K562 (cell line): ENCODE results near the gene SEPTIN8. TPM values are rescaled to one million over a fixed set of nuclear protein-coding genes. Genes with fewer than 3 reads are reported as not detected.

Source experiments
- FOXJ3 ChIP-seq: sonication (generic); formaldehyde crosslinking; IDR thresholded peaks from 2 replicates; pipeline ENCODE4 v1.4.0; 2020; ENCODE audit warnings: mild to moderate bottlenecking, missing genetic modification reagents
- PHF20 ChIP-seq: fragments of 450-650 bp; IDR thresholded peaks from 2 replicates; pipeline ENCODE4 v1.6.1; 2018; ENCODE audit not compliant: partially characterized antibody
- PTTG1 ChIP-seq: fragments of 450-650 bp; IDR thresholded peaks from 2 replicates; pipeline ENCODE4 v1.6.1; 2016; ENCODE audit warnings: low read depth, mild to moderate bottlenecking, missing genetic modification characterization, missing compliant biosample characterization
- SRSF1 ChIP-seq: fragments of 200-400 bp; formaldehyde crosslinking; IDR thresholded peaks from 2 replicates; pipeline ENCODE4 v1.6.1; 2017; ENCODE audit warnings: mild to moderate bottlenecking, low read depth, low read length, moderate library complexity
- TAF15 ChIP-seq: fragments of 200-400 bp; formaldehyde crosslinking; IDR thresholded peaks from 2 replicates; pipeline ENCODE4 v1.6.1; 2017; ENCODE audit warnings: mild to moderate bottlenecking, low read depth, low read length, moderate library complexity
- ZNF507 ChIP-seq: conservative IDR thresholded peaks from 2 replicates; pipeline ENCODE4 v1.6.1; 2017; ENCODE audit warnings: missing genetic modification characterization, missing compliant biosample characterization
- ZNF668 ChIP-seq: fragments of 250-450 bp; sonication (Bioruptor Pico); IDR thresholded peaks from 2 replicates; pipeline ENCODE4 v1.8.0; 2022; ENCODE audit warnings: mild to moderate bottlenecking, inconsistent platforms
- polyA plus RNA-seq, 8 experiments: library from polyadenylated mRNA; depleted of rRNA in 4 of 8; stranded (reverse) in 5 of 8; unstranded in 3 of 8; fragments of >200 nt; fragmentation: Nextera tagmentation in 2 of 8; fragmentation: Illumina TruSeq in 1 of 8; extraction: Ambion mirVana in 2 of 8; extraction: Trizol in 1 of 8; gene quantifications; 2 replicates each; pipeline versions ENCODE4 v1.2.1 to v1.2.3, GENCODE V29; 2011 to 2014; ENCODE audit warnings: inconsistent platforms in 1 of 8, missing spikeins in 1 of 8
- total RNA-seq, 7 experiments: library from RNA; depleted of rRNA in 6 of 7; stranded (reverse); fragments of >200 nt in 6 of 7; fragmentation: Illumina TruSeq in 2 of 7; extraction: Trizol in 2 of 7; gene quantifications; 2 replicates each; pipeline versions ENCODE4 v1.2.1 to v1.2.3, GENCODE V29; 2011 to 2021; ENCODE audit warnings: low replicate concordance in 1 of 7
- TF ChIP-seq, protein P1 (sequence below), 2 experiments: fragments of 450-650 bp; formaldehyde crosslinking in 1 of 2; IDR thresholded peaks; 2 replicates each; pipeline versions ENCODE4 v1.4.0 to v1.6.1; 2014 to 2020; ENCODE audit warnings: mild to moderate bottlenecking in 2 of 2, borderline replicate concordance in 1 of 2, low read depth in 1 of 2
- TF ChIP-seq, protein P2 (sequence below): sonication (generic); formaldehyde crosslinking; IDR thresholded peaks from 2 replicates; pipeline ENCODE4 v1.8.0; 2022; ENCODE audit warnings: mild to moderate bottlenecking, missing genetic modification reagents
- TF ChIP-seq, protein P3 (sequence below): sonication (generic); formaldehyde crosslinking; IDR thresholded peaks from 2 replicates; pipeline ENCODE4 v1.8.0; 2022; ENCODE audit warnings: mild to moderate bottlenecking, low read depth, missing genetic modification reagents
- TF ChIP-seq, protein P4 (sequence below), 3 experiments: IDR thresholded peaks in 2 of 3; conservative IDR thresholded peaks in 1 of 3; 2 replicates each; pipeline ENCODE4 v1.5.1; 2011 to 2012; ENCODE audit warnings: low read length in 3 of 3, mild to moderate bottlenecking in 3 of 3, control low read depth in 2 of 3, improper control_type of control experiment in 1 of 3, inconsistent platforms in 1 of 3, low read depth in 1 of 3, mixed read lengths in 1 of 3, moderate library complexity in 1 of 3; ENCODE audit not compliant: insufficient read depth in 2 of 3

SEPTIN8 gene
- total and polyA plus RNA-seq, 9 of the 15 experiments (the other 6 are each of a cell fraction or from before 2014, with no cell fraction given): 19.3 to 142 (median 101) TPM

DNA sequence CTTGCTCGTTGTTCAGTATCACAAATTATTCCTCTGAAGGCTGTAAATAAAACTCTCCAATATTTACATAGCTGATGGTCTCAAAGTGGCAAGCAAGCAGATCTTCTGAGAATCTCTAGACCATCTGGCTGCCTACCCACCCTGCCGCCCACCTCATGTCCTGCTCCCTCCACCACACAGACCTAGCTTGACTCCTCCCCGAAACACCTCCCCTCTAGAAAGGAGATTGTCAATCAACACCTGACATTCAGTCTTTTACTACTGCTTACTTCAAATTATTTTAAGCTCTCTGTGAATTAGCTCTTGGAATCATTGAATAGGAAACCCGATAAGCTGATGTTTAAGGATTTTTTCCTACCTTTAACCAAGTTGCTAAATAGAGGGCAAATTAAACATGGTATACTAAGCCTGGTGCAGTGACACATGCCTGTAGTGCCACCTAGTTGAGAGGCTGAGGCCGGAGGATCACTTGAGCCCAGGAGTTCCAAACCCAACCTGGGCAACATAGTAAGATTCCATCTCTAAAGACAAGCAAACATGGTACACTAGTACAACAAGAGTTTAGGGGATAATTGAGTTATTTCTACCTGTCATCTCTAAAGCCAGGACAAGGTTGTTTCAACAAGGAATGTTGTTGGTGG is 25.1 kb upstream of the SEPTIN8 start (continued):
- TF ChIP-seq, protein P1, sequence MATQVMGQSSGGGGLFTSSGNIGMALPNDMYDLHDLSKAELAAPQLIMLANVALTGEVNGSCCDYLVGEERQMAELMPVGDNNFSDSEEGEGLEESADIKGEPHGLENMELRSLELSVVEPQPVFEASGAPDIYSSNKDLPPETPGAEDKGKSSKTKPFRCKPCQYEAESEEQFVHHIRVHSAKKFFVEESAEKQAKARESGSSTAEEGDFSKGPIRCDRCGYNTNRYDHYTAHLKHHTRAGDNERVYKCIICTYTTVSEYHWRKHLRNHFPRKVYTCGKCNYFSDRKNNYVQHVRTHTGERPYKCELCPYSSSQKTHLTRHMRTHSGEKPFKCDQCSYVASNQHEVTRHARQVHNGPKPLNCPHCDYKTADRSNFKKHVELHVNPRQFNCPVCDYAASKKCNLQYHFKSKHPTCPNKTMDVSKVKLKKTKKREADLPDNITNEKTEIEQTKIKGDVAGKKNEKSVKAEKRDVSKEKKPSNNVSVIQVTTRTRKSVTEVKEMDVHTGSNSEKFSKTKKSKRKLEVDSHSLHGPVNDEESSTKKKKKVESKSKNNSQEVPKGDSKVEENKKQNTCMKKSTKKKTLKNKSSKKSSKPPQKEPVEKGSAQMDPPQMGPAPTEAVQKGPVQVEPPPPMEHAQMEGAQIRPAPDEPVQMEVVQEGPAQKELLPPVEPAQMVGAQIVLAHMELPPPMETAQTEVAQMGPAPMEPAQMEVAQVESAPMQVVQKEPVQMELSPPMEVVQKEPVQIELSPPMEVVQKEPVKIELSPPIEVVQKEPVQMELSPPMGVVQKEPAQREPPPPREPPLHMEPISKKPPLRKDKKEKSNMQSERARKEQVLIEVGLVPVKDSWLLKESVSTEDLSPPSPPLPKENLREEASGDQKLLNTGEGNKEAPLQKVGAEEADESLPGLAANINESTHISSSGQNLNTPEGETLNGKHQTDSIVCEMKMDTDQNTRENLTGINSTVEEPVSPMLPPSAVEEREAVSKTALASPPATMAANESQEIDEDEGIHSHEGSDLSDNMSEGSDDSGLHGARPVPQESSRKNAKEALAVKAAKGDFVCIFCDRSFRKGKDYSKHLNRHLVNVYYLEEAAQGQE (IDR thresholded peaks at IDR 0.05; ENCODE audit: borderline replicate concordance): peak; percentile 22; the same call in 1 of the 2 replicates
- TF ChIP-seq, protein P1 (CRISPR knock-in tag; IDR thresholded peaks at IDR 0.05; ENCODE audit: low read depth): no peak
- TF ChIP-seq, protein P2, sequence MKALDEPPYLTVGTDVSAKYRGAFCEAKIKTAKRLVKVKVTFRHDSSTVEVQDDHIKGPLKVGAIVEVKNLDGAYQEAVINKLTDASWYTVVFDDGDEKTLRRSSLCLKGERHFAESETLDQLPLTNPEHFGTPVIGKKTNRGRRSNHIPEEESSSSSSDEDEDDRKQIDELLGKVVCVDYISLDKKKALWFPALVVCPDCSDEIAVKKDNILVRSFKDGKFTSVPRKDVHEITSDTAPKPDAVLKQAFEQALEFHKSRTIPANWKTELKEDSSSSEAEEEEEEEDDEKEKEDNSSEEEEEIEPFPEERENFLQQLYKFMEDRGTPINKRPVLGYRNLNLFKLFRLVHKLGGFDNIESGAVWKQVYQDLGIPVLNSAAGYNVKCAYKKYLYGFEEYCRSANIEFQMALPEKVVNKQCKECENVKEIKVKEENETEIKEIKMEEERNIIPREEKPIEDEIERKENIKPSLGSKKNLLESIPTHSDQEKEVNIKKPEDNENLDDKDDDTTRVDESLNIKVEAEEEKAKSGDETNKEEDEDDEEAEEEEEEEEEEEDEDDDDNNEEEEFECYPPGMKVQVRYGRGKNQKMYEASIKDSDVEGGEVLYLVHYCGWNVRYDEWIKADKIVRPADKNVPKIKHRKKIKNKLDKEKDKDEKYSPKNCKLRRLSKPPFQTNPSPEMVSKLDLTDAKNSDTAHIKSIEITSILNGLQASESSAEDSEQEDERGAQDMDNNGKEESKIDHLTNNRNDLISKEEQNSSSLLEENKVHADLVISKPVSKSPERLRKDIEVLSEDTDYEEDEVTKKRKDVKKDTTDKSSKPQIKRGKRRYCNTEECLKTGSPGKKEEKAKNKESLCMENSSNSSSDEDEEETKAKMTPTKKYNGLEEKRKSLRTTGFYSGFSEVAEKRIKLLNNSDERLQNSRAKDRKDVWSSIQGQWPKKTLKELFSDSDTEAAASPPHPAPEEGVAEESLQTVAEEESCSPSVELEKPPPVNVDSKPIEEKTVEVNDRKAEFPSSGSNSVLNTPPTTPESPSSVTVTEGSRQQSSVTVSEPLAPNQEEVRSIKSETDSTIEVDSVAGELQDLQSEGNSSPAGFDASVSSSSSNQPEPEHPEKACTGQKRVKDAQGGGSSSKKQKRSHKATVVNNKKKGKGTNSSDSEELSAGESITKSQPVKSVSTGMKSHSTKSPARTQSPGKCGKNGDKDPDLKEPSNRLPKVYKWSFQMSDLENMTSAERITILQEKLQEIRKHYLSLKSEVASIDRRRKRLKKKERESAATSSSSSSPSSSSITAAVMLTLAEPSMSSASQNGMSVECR (CRISPR knock-in tag): no peak
- TF ChIP-seq PTTG1 (tag): no peak
- TF ChIP-seq ZNF668: no peak
- TF ChIP-seq ZNF507 (tag): no peak
- TF ChIP-seq SRSF1: no peak
- TF ChIP-seq PHF20: no peak
- TF ChIP-seq, protein P3, sequence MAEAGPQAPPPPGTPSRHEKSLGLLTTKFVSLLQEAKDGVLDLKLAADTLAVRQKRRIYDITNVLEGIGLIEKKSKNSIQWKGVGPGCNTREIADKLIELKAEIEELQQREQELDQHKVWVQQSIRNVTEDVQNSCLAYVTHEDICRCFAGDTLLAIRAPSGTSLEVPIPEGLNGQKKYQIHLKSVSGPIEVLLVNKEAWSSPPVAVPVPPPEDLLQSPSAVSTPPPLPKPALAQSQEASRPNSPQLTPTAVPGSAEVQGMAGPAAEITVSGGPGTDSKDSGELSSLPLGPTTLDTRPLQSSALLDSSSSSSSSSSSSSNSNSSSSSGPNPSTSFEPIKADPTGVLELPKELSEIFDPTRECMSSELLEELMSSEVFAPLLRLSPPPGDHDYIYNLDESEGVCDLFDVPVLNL (CRISPR knock-in tag): no peak
- TF ChIP-seq TAF15: no peak
- TF ChIP-seq, protein P4, sequence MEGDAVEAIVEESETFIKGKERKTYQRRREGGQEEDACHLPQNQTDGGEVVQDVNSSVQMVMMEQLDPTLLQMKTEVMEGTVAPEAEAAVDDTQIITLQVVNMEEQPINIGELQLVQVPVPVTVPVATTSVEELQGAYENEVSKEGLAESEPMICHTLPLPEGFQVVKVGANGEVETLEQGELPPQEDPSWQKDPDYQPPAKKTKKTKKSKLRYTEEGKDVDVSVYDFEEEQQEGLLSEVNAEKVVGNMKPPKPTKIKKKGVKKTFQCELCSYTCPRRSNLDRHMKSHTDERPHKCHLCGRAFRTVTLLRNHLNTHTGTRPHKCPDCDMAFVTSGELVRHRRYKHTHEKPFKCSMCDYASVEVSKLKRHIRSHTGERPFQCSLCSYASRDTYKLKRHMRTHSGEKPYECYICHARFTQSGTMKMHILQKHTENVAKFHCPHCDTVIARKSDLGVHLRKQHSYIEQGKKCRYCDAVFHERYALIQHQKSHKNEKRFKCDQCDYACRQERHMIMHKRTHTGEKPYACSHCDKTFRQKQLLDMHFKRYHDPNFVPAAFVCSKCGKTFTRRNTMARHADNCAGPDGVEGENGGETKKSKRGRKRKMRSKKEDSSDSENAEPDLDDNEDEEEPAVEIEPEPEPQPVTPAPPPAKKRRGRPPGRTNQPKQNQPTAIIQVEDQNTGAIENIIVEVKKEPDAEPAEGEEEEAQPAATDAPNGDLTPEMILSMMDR (IDR thresholded peaks at IDR 0.05 in 2 of 3, conservative IDR thresholded peaks at IDR 0.05 in 1 of 3; ENCODE audit: insufficient read depth in 2 of 3, low read depth in 1 of 3, low read length in 3 of 3): peak; percentile 15 to 35 (median 28); a peak in 3 of 6 replicates
- no peak for TF ChIP-seq FOXJ3 (CRISPR knock-in tag)
